Hepatocyte (in vitro differentiated cells): Measurements from ENCODE around the gene SDF4.

Source experiments
- EZH2 ChIP-seq: fragments of 200-600 bp; sonication (generic); IDR thresholded peaks from 2 replicates; pipeline ENCODE4 v1.6.1; 2016; ENCODE audit warnings: antibody characterized with exemption, mild to moderate bottlenecking, borderline replicate concordance
- TF ChIP-seq, protein P1 (sequence below): fragments of 200-600 bp; sonication (generic); IDR thresholded peaks from 2 replicates; pipeline ENCODE4 v1.5.1; 2016; ENCODE audit warnings: antibody characterized with exemption, mild to moderate bottlenecking; ENCODE audit not compliant: poor library complexity

- no peak for TF ChIP-seq EZH2
- TF ChIP-seq, protein P1, sequence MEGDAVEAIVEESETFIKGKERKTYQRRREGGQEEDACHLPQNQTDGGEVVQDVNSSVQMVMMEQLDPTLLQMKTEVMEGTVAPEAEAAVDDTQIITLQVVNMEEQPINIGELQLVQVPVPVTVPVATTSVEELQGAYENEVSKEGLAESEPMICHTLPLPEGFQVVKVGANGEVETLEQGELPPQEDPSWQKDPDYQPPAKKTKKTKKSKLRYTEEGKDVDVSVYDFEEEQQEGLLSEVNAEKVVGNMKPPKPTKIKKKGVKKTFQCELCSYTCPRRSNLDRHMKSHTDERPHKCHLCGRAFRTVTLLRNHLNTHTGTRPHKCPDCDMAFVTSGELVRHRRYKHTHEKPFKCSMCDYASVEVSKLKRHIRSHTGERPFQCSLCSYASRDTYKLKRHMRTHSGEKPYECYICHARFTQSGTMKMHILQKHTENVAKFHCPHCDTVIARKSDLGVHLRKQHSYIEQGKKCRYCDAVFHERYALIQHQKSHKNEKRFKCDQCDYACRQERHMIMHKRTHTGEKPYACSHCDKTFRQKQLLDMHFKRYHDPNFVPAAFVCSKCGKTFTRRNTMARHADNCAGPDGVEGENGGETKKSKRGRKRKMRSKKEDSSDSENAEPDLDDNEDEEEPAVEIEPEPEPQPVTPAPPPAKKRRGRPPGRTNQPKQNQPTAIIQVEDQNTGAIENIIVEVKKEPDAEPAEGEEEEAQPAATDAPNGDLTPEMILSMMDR = no peak
Measured at GRCh38 chr1:1223891-1224290, 7.9 kb downstream of the SDF4 start.
